Measurements from ENCODE around the gene CRKL. TPM values are rescaled to one million over a fixed set of nuclear protein-coding genes. Genes with fewer than 3 reads are reported as not detected.

The CRKL gene
- total RNA-seq, 1 experiment from 2014 or later, result 82.7 TPM

DNA sequence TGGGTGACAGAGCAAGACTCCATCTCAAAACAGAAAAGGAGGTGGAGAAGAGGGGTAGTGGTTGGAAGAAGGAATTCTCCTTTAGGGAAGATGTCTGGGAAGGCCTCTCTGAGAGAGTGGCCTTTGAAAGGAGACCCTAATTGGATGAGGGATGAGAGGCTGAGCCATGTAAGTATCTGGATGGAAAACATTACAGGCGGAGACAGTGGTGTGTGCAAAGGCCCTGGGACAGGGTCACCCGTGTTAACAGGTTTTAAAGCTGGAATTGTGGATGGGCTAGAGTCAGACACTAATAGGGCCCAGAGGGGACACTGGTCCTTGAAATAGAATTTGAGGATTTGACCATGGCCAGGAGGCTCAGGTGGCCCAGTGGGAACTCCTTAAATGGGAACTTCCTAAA is 48.0 kb upstream of the CRKL start:
- no peak for DNase-seq
- Histone ChIP-seq H3K36me3 (ENCODE audit: control insufficient read depth, insufficient read depth, low read length) (no peaks in the 10 kb centered on the region; the same call in 1 of the 2 replicates), H3K9me3 (no peaks in the 10 kb centered on the region), H3K4me3 (ENCODE audit: low read depth, low read length) (no peak overlapping the region), H3K4me1 (peaks cover 29% of the 10 kb centered on the region), H3K27me3 (replicated peaks; ENCODE audit: control insufficient read depth, insufficient read depth, low read length) (no peaks in the 10 kb centered on the region)
- H3K27me3 Mint-ChIP-seq (ENCODE audit: insufficient read depth, unreplicated experiment), result no peaks in the 10 kb centered on the region
- no peak overlapping the region for H3K27ac Mint-ChIP-seq (ENCODE audit: unreplicated experiment)
- H3K9me3 Mint-ChIP-seq (ENCODE audit: unreplicated experiment), result no peaks in the 10 kb centered on the region
- ChIA-PET CTCF (interaction anchor here (0.5 kb wide), 1 partner anchor 103 kb away, joined by 5 read pairs; no protein-coding TSS in a partner anchor), POLR2A (interaction anchor here (0.5 kb wide), 1 partner anchor 374 kb away, joined by 4 read pairs; the partner anchor contains the start of gene KLHL22)
- H3K36me3 Mint-ChIP-seq (ENCODE audit: insufficient read depth, unreplicated experiment), result peaks cover 28% of the 10 kb centered on the region
- no peak overlapping the region for H3K4me3 Mint-ChIP-seq (ENCODE audit: unreplicated experiment)
- H3K4me1 Mint-ChIP-seq (ENCODE audit: low read depth, unreplicated experiment), result peaks cover 23% of the 10 kb centered on the region
- intact Hi-C loops (cut with micrococcal nuclease; ENCODE audit: unreplicated experiment), result no loop called here
- TF ChIP-seq, protein P1, sequence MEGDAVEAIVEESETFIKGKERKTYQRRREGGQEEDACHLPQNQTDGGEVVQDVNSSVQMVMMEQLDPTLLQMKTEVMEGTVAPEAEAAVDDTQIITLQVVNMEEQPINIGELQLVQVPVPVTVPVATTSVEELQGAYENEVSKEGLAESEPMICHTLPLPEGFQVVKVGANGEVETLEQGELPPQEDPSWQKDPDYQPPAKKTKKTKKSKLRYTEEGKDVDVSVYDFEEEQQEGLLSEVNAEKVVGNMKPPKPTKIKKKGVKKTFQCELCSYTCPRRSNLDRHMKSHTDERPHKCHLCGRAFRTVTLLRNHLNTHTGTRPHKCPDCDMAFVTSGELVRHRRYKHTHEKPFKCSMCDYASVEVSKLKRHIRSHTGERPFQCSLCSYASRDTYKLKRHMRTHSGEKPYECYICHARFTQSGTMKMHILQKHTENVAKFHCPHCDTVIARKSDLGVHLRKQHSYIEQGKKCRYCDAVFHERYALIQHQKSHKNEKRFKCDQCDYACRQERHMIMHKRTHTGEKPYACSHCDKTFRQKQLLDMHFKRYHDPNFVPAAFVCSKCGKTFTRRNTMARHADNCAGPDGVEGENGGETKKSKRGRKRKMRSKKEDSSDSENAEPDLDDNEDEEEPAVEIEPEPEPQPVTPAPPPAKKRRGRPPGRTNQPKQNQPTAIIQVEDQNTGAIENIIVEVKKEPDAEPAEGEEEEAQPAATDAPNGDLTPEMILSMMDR (IDR thresholded peaks at IDR 0.05; ENCODE audit: insufficient read depth in 1 of 2, low read depth in 1 of 2, low read length in 1 of 2, severe bottlenecking in 1 of 2, unreplicated experiment in 1 of 2), result no peak
- BruUV-seq (replicated peaks), result no TSS peak

DNA sequence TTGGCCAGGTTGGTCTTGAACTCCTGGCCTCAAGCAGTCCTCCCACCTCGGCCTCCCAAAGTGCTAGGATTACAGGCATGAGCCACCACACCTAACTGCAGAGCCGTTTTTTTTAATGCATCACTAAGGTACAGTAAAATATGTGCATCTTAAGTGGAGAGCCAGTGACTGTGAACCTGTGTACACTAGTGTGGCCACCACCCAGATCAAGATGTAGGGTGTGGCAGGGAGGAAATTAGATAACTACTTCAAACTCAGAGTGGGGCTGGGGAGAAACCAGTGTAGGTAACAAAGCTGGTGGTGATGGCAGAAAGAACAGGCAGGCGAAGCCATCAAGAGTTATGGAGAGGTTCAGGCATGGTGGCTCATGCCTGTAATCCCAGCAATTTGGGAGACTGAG is 44.0 kb upstream of the CRKL start:
- Mint-ChIP-seq H3K4me3 (ENCODE audit: unreplicated experiment) (no peak overlapping the region), H3K27ac (ENCODE audit: unreplicated experiment) (no peak overlapping the region), H3K4me1 (ENCODE audit: low read depth, unreplicated experiment) (no peaks in the 10 kb centered on the region), H3K9me3 (ENCODE audit: unreplicated experiment) (no peaks in the 10 kb centered on the region), H3K27me3 (ENCODE audit: insufficient read depth, unreplicated experiment) (no peaks in the 10 kb centered on the region), H3K36me3 (ENCODE audit: insufficient read depth, unreplicated experiment) (peaks cover 32% of the 10 kb centered on the region)
- Histone ChIP-seq H3K4me3 (ENCODE audit: low read depth, low read length) (no peak overlapping the region), H3K36me3 (ENCODE audit: control insufficient read depth, insufficient read depth, low read length) (no peaks in the 10 kb centered on the region), H3K4me1 (no peaks in the 10 kb centered on the region), H3K27me3 (replicated peaks; ENCODE audit: control insufficient read depth, insufficient read depth, low read length) (no peaks in the 10 kb centered on the region), H3K9me3 (no peaks in the 10 kb centered on the region)
- BruUV-seq (replicated peaks), result no TSS peak
- TF ChIP-seq, protein P1 (IDR thresholded peaks at IDR 0.05; ENCODE audit: insufficient read depth in 1 of 2, low read depth in 1 of 2, low read length in 1 of 2, severe bottlenecking in 1 of 2, unreplicated experiment in 1 of 2), result no peak
- intact Hi-C loops (cut with micrococcal nuclease; ENCODE audit: unreplicated experiment), result no loop called here
- no peak for DNase-seq
- CTCF ChIA-PET, result no interaction called here
- POLR2A ChIA-PET, result no interaction called here

DNA sequence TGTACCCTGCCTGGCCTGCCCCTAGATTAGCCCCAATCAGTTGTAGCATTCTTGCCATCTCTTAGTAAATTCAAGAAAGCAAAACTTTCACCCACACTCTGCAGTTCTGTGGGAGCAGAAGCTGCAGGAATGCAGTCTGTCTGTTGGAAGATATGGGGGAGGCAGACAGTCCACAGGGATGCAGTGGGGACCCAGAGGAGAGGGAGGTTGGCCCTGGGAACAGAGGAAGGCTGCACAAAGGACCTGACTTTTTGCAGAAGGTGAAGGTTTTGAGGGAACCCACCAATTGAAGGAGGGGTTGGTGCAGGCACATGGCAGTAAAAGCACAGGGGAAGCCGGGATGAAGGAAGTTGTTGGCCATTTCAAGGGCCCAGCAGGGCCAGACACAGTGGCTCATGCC is 41.9 kb upstream of the CRKL start:
- Histone ChIP-seq H3K27me3 (replicated peaks; ENCODE audit: control insufficient read depth, insufficient read depth, low read length) (no peaks in the 10 kb centered on the region), H3K36me3 (ENCODE audit: control insufficient read depth, insufficient read depth, low read length) (no peaks in the 10 kb centered on the region), H3K4me1 (no peaks in the 10 kb centered on the region), H3K9me3 (no peaks in the 10 kb centered on the region), H3K4me3 (ENCODE audit: low read depth, low read length) (no peak overlapping the region)
- BruUV-seq (replicated peaks), result no TSS peak
- ChIA-PET CTCF (no interaction called here), POLR2A (no interaction called here)
- intact Hi-C loops (cut with micrococcal nuclease; ENCODE audit: unreplicated experiment), result no loop called here
- Mint-ChIP-seq H3K4me3 (ENCODE audit: unreplicated experiment) (no peak overlapping the region), H3K27ac (ENCODE audit: unreplicated experiment) (no peak overlapping the region), H3K36me3 (ENCODE audit: insufficient read depth, unreplicated experiment) (peaks cover 23% of the 10 kb centered on the region), H3K4me1 (ENCODE audit: low read depth, unreplicated experiment) (no peaks in the 10 kb centered on the region), H3K27me3 (ENCODE audit: insufficient read depth, unreplicated experiment) (no peaks in the 10 kb centered on the region), H3K9me3 (ENCODE audit: unreplicated experiment) (no peaks in the 10 kb centered on the region)
- DNase-seq, result no peak
- TF ChIP-seq, protein P1 (IDR thresholded peaks at IDR 0.05; ENCODE audit: insufficient read depth in 1 of 2, low read depth in 1 of 2, low read length in 1 of 2, severe bottlenecking in 1 of 2, unreplicated experiment in 1 of 2), result no peak
